Keratinocyte (primary cell): ENCODE results near the gene NSG2. TPM values are rescaled to one million over a fixed set of nuclear protein-coding genes. Genes with fewer than 3 reads are reported as not detected.

ENCODE experiments used
- DNase-seq: peaks from one replicate; pipeline ENCODE4 v3.0.0-alpha.2; 2011; ENCODE audit warnings: low read depth, missing footprints, low spot score
- FAIRE-seq: peaks from 2 replicates; lab custom pipeline; 2011; peaks lifted over from hg19 to GRCh38; lab: Jason Lieb, UNC
- H2AFZ ChIP-seq: 2 replicates; pipeline ENCODE4 v1.6.0; 2012; ENCODE audit warnings: low read length, control low read depth, inconsistent platforms; ENCODE audit not compliant: control insufficient read depth
- H3K27ac ChIP-seq: 2 replicates; pipeline ENCODE4 v1.5.1; 2011; ENCODE audit warnings: low read length; ENCODE audit not compliant: control insufficient read depth, insufficient read depth
- H3K27me3 ChIP-seq: 3 replicates; pipeline ENCODE4 v1.6.0; 2011; ENCODE audit warnings: low read length; ENCODE audit not compliant: control insufficient read depth, insufficient read depth; ENCODE audit errors: extremely low read depth
- H3K36me3 ChIP-seq, 2 experiments: 2 replicates in 1 of 2; 3 replicates in 1 of 2; pipeline ENCODE4 v1.5.1; 2011; ENCODE audit warnings: low read length in 2 of 2, mild to moderate bottlenecking in 1 of 2; ENCODE audit not compliant: control insufficient read depth in 2 of 2, insufficient read depth in 2 of 2; ENCODE audit errors: extremely low read depth in 1 of 2
- H3K4me1 ChIP-seq: 3 replicates; pipeline ENCODE4 v1.5.1; 2011; ENCODE audit warnings: low read length; ENCODE audit not compliant: control insufficient read depth, insufficient read depth; ENCODE audit errors: extremely low read depth
- H3K4me2 ChIP-seq: 3 replicates; pipeline ENCODE4 v1.6.0; 2011; ENCODE audit warnings: low read depth, low read length; ENCODE audit not compliant: control insufficient read depth, insufficient read depth; ENCODE audit errors: extremely low read depth
- H3K4me3 ChIP-seq, 3 experiments: fragments of 200-600 bp in 1 of 3; sonication (generic) in 1 of 3; 2 replicates in 2 of 3; 3 replicates in 1 of 3; pipeline ENCODE4 v1.5.1; 2011 to 2016; ENCODE audit warnings: low read length in 3 of 3, mild to moderate bottlenecking in 3 of 3, control low read depth in 2 of 3, inconsistent platforms in 1 of 3, low read depth in 1 of 3, mixed read lengths in 1 of 3, mixed run types in 1 of 3, moderate library complexity in 1 of 3; ENCODE audit not compliant: control insufficient read depth in 2 of 3, insufficient read depth in 2 of 3; ENCODE audit errors: extremely low read depth in 1 of 3
- H3K79me2 ChIP-seq: 2 replicates; pipeline ENCODE4 v1.6.0; 2012; ENCODE audit warnings: low read length; ENCODE audit not compliant: control insufficient read depth, insufficient read depth
- H3K9ac ChIP-seq: 3 replicates; pipeline ENCODE4 v1.6.0; 2011; ENCODE audit warnings: low read length; ENCODE audit not compliant: control insufficient read depth, insufficient read depth; ENCODE audit errors: extremely low read depth
- H3K9me1 ChIP-seq: 3 replicates; pipeline ENCODE4 v1.6.0; 2011; ENCODE audit warnings: low read length; ENCODE audit not compliant: control insufficient read depth, insufficient read depth; ENCODE audit errors: extremely low read depth
- H3K9me3 ChIP-seq: 2 replicates; pipeline ENCODE4 v1.5.1; 2012; ENCODE audit warnings: low read depth, low read length; ENCODE audit not compliant: control insufficient read depth
- H4K20me1 ChIP-seq: 3 replicates; pipeline ENCODE4 v1.6.0; 2011; ENCODE audit warnings: low read length; ENCODE audit not compliant: control insufficient read depth, insufficient read depth; ENCODE audit errors: extremely low read depth
- EZH2 ChIP-seq: IDR thresholded peaks from one replicate; pipeline ENCODE4 v1.6.1; 2012; ENCODE audit warnings: inconsistent platforms, mild to moderate bottlenecking, low read length, moderate library complexity
- dilution Hi-C: fragments of 300-500 bp; cut with MboI; formaldehyde crosslinking; loops from one replicate; pipeline ENCODE4 v1.7.0; 2020; ENCODE audit warnings: low sequenced_read_pairs; ENCODE audit not compliant: extremely low pct_ligation_motif_present
- polyA plus RNA-seq, 5 experiments: library from polyadenylated mRNA; depleted of rRNA in 3 of 5; stranded (reverse) in 3 of 5; stranded (forward) in 1 of 5; unstranded in 1 of 5; fragments of >200 nt; gene quantifications; 1 replicate in 1 of 5; 2 replicates in 3 of 5; 3 replicates in 1 of 5; pipeline versions ENCODE4 v1.2.1 to v1.2.3, GENCODE V29; 2011 to 2012; ENCODE audit warnings: missing spikeins in 2 of 5, low read depth in 1 of 5, low replicate concordance in 1 of 5
- TF ChIP-seq, protein P1 (sequence below), 3 experiments: IDR thresholded peaks in 1 of 3; conservative IDR thresholded peaks in 1 of 3; optimal IDR thresholded peaks in 1 of 3; 2 replicates in 2 of 3; 3 replicates in 1 of 3; pipeline versions ENCODE3 to v1.5.1; 2011; ENCODE audit warnings: low read length in 3 of 3, mild to moderate bottlenecking in 3 of 3, moderate library complexity in 2 of 3, control low read depth in 1 of 3, inconsistent platforms in 1 of 3; ENCODE audit not compliant: insufficient read depth in 2 of 3; ENCODE audit errors: extremely low read depth in 1 of 3

NSG2 gene
- polyA plus RNA-seq, 1 donor (not counting 4 experiments of a cell fraction or from before 2014, with no cell fraction given) = not detected

DNA sequence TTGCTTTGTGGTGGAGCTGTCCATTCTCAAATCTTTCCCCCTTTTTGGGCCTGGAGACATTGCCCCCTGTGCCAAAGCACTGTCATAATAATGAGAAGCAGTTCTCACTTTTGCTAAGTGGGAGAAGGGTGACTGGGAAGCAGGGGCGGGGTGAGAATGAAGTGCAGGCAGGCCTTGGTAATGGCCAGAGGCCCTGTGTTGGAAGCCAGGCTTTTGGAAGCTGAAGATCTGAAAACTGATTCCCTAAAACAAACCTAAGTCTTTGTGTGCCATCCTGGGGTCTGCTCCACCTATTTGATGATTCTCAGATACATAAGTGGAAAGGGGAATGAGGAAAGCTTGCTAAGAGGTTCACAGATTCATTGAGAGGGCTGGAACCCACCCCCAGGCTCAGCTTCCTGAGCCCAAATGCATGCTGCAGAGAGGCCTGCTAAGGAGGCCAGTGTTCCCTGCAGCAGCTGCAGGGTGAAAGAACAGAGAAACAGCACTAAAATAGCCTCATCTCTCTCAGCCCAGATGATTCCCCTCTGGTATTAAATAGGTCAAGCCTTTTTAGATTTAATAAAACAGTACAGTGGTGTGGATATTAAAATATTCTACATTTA, 75.0 kb downstream of the NSG2 start:
- H3K79me2 ChIP-seq = no peaks in the 10 kb centered on the region
- H3K27ac ChIP-seq = no peak overlapping the region
- no peaks in the 10 kb centered on the region for H4K20me1 ChIP-seq
- no peaks in the 10 kb centered on the region for H3K9me3 ChIP-seq
- DNase-seq (no peak), FAIRE-seq (no peak)
- H2AFZ ChIP-seq = no peak overlapping the region
- no peaks in the 10 kb centered on the region for H3K4me1 ChIP-seq
- no peaks in the 10 kb centered on the region for H3K27me3 ChIP-seq
- dilution Hi-C loops = no loop called here
- H3K9ac ChIP-seq = no peak overlapping the region
- H3K36me3 ChIP-seq = no peaks in the 10 kb centered on the region
- no peak for TF ChIP-seq EZH2
- TF ChIP-seq, protein P1, sequence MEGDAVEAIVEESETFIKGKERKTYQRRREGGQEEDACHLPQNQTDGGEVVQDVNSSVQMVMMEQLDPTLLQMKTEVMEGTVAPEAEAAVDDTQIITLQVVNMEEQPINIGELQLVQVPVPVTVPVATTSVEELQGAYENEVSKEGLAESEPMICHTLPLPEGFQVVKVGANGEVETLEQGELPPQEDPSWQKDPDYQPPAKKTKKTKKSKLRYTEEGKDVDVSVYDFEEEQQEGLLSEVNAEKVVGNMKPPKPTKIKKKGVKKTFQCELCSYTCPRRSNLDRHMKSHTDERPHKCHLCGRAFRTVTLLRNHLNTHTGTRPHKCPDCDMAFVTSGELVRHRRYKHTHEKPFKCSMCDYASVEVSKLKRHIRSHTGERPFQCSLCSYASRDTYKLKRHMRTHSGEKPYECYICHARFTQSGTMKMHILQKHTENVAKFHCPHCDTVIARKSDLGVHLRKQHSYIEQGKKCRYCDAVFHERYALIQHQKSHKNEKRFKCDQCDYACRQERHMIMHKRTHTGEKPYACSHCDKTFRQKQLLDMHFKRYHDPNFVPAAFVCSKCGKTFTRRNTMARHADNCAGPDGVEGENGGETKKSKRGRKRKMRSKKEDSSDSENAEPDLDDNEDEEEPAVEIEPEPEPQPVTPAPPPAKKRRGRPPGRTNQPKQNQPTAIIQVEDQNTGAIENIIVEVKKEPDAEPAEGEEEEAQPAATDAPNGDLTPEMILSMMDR (optimal IDR thresholded peaks at IDR 0.05 in 1 of 3, IDR thresholded peaks at IDR 0.05 in 1 of 3, conservative IDR thresholded peaks at IDR 0.05 in 1 of 3; ENCODE audit: extremely low read depth in 1 of 3, insufficient read depth in 2 of 3, low read length in 3 of 3) = no peak
- H3K4me3 ChIP-seq = no peak overlapping the region
- H3K4me2 ChIP-seq = no peak overlapping the region
- H3K9me1 ChIP-seq = no peaks in the 10 kb centered on the region

DNA sequence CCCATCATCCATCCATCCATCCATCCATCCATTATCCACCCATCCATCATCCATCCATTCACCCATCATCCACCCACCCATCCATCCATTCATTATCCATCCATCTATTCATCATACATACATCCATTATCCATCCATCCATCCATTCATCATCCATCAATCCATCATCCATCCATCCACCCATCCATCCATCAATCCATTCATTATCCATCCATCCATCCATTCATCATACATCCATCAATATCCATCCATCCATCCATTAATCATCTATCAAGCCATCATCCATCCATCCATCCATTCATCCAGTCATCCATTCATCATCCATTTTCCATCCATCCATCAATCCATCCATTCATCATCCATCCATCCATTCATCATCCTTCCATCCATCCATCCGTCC, 89.0 kb downstream of the NSG2 start:
- H3K36me3 ChIP-seq = no peaks in the 10 kb centered on the region
- H3K27ac ChIP-seq = no peak overlapping the region
- FAIRE-seq (no peak), DNase-seq (no peak)
- no peaks in the 10 kb centered on the region for H3K9me3 ChIP-seq
- TF ChIP-seq EZH2 = no peak
- TF ChIP-seq, protein P1 (optimal IDR thresholded peaks at IDR 0.05 in 1 of 3, IDR thresholded peaks at IDR 0.05 in 1 of 3, conservative IDR thresholded peaks at IDR 0.05 in 1 of 3; ENCODE audit: extremely low read depth in 1 of 3, insufficient read depth in 2 of 3, low read length in 3 of 3) = no peak
- no peak overlapping the region for H3K9ac ChIP-seq
- no peaks in the 10 kb centered on the region for H3K79me2 ChIP-seq
- no peaks in the 10 kb centered on the region for H3K27me3 ChIP-seq
- H2AFZ ChIP-seq = no peak overlapping the region
- H3K4me3 ChIP-seq = no peak overlapping the region
- H3K4me1 ChIP-seq = no peaks in the 10 kb centered on the region
- H3K9me1 ChIP-seq = no peaks in the 10 kb centered on the region
- H4K20me1 ChIP-seq = no peaks in the 10 kb centered on the region
- dilution Hi-C loops = no loop called here
- H3K4me2 ChIP-seq = no peak overlapping the region
